Vagina (tissue), 2 donors: ENCODE data around the gene ADARB2. TPM values are rescaled to one million over a fixed set of nuclear protein-coding genes. Genes with fewer than 3 reads are reported as not detected.

ENCODE experiments used
- DNase-seq, 2 donors: peaks; one replicate each; pipeline ENCODE4 v3.0.0-alpha.2; 2017; ENCODE audit errors: extremely low spot score in 2 of 2
- H3K27ac ChIP-seq: fragments of 200-600 bp; sonication (generic); one replicate; pipeline ENCODE4 v1.5.1; 2019
- H3K27me3 ChIP-seq: fragments of 200-600 bp; sonication (generic); one replicate; pipeline ENCODE4 v1.5.1; 2019
- H3K36me3 ChIP-seq, 2 donors: fragments of 200-600 bp; sonication (generic); one replicate each; pipeline ENCODE4 v1.5.1; 2017 to 2019
- H3K4me1 ChIP-seq: fragments of 200-600 bp; sonication (generic); one replicate; pipeline ENCODE4 v1.5.1; 2019
- H3K4me3 ChIP-seq, 2 donors: fragments of 200-600 bp; sonication (generic); 1 replicate in 1 of 2; 2 replicates in 1 of 2; pipeline ENCODE4 v1.5.1; 2016 to 2019
- H3K9me3 ChIP-seq: fragments of 200-600 bp; sonication (generic); one replicate; pipeline ENCODE4 v1.5.1; 2019
- POLR2A ChIP-seq, 2 donors: fragments of 450-650 bp; IDR thresholded peaks; one replicate each; pipeline ENCODE4 v1.6.1; 2017; ENCODE audit warnings: antibody characterized with exemption in 2 of 2, mild to moderate bottlenecking in 2 of 2, moderate library complexity in 2 of 2
- POLR2AphosphoS5 ChIP-seq, 2 donors: sonication (generic); formaldehyde crosslinking; IDR thresholded peaks; one replicate each; pipeline ENCODE4 v1.9.0; 2017; ENCODE audit warnings: antibody characterized with exemption in 2 of 2, mild to moderate bottlenecking in 2 of 2, low read depth in 1 of 2; ENCODE audit not compliant: insufficient read depth in 1 of 2
- intact Hi-C: fragments of 100-400 bp; cut with DNase I; formaldehyde crosslinking; loops from one replicate; pipeline ENCODE4 v1.15.1; 2023
- total RNA-seq: library from RNA; depleted of rRNA; stranded (reverse); fragments of >200 nt; gene quantifications from one replicate; pipeline ENCODE4 v1.2.3, GENCODE V29; 2016
- TF ChIP-seq, protein P1 (sequence below), 3 experiments: fragments of 450-650 bp in 2 of 3; fragments of 200-600 bp in 1 of 3; sonication (generic) in 1 of 3; IDR thresholded peaks; one replicate each; pipeline ENCODE4 v1.5.1; 2017 to 2019; ENCODE audit warnings: antibody characterized with exemption in 3 of 3, mild to moderate bottlenecking in 2 of 3, moderate library complexity in 2 of 3

Gene ADARB2
- total RNA-seq, 1 donor from 2014 or later, result 3.4 TPM

DNA sequence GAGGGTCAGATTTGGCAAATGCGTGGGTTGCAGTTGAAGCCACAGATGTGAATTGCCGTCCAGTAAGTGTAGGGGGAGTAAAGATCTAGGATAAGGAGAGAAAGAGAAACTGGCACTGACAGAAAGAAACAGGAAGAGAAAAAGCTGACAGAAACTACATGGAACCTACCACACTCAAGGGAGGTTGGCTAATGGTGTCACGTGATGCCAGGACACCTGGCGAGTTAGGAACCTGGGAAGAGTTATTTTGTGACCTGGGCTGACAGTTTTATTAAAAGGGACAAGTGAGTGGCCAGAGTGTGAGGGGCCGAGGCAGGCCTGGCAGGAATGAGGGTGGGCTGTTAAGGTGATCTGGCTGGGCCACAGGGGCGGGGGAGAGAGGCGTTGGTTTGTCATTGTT lies 188.7 kb downstream of the ADARB2 start:
- H3K27me3 ChIP-seq, result no peaks in the 10 kb centered on the region
- H3K9me3 ChIP-seq, result no peaks in the 10 kb centered on the region
- H3K4me1 ChIP-seq, result no peaks in the 10 kb centered on the region
- intact Hi-C loops, result no loop called here
- H3K36me3 ChIP-seq, result no peaks in the 10 kb centered on the region
- no peak overlapping the region for H3K4me3 ChIP-seq
- no peak for DNase-seq
- TF ChIP-seq, protein P1, sequence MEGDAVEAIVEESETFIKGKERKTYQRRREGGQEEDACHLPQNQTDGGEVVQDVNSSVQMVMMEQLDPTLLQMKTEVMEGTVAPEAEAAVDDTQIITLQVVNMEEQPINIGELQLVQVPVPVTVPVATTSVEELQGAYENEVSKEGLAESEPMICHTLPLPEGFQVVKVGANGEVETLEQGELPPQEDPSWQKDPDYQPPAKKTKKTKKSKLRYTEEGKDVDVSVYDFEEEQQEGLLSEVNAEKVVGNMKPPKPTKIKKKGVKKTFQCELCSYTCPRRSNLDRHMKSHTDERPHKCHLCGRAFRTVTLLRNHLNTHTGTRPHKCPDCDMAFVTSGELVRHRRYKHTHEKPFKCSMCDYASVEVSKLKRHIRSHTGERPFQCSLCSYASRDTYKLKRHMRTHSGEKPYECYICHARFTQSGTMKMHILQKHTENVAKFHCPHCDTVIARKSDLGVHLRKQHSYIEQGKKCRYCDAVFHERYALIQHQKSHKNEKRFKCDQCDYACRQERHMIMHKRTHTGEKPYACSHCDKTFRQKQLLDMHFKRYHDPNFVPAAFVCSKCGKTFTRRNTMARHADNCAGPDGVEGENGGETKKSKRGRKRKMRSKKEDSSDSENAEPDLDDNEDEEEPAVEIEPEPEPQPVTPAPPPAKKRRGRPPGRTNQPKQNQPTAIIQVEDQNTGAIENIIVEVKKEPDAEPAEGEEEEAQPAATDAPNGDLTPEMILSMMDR (IDR thresholded peaks at IDR 0.05), result no peak
- TF ChIP-seq POLR2A (IDR thresholded peaks at IDR 0.05) (no peak), POLR2AphosphoS5 (IDR thresholded peaks at IDR 0.05; ENCODE audit: insufficient read depth in 1 of 2, low read depth in 1 of 2) (no peak)
- H3K27ac ChIP-seq, result no peak overlapping the region

DNA sequence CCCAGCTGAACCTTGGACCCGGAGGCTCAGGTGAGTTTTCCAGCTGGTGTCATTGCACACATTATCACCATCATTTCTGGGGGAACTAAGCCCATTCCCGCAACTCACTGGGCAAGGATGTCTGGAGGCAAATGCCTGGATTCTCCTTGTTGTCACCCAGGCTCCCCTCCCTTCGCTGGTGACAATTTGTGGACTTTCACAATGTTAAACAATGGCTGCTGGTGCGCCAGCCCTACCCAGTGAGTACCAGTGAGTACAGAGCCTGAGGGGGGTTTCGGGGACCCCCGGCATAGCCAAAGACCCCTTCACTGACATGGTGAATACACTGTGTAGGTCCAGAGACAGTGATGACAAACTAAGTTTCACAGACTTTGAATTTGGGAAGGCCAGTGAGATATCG lies 189.2 kb downstream of the ADARB2 start:
- Histone ChIP-seq H3K4me1 (no peaks in the 10 kb centered on the region), H3K27ac (no peak overlapping the region), H3K9me3 (no peaks in the 10 kb centered on the region), H3K4me3 (no peak overlapping the region), H3K36me3 (no peaks in the 10 kb centered on the region), H3K27me3 (no peaks in the 10 kb centered on the region)
- DNase-seq, result no peak
- TF ChIP-seq POLR2AphosphoS5 (IDR thresholded peaks at IDR 0.05; ENCODE audit: insufficient read depth in 1 of 2, low read depth in 1 of 2), result no peak
- TF ChIP-seq POLR2A (IDR thresholded peaks at IDR 0.05), result no peak
- intact Hi-C loops, result no loop called here

DNA sequence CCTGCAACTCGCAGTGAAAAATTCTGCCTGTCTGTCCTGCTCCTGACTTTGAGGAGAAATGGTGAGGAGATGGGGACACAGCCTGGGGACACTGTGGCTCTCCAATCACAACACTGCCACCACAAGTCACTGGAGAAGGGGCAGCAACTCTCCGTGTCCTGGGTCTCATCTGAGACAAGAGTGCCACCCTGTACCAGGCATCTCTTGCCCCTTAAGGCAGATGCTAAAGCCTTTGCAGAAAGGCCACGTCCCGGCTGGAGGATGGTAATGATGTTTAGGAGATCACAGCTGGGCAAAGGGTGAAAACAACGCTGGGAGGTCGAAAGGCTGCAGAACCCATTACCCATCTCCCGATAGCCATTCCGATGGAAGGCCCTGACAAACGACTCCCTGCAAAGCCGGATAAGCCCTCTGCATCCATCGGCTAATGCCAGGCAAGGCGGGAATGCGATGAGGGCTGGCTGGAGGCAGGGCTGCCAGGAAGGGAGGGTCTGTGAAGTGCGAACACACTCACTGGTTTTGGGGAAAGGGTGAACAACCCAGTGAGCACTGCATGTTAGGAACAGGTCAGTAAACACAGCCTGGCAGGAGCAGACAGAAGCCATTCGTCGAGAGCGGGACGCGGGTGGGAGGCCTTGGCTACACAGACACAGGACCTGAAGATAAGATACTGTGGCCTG lies 190.8 kb downstream of the ADARB2 start:
- Histone ChIP-seq H3K36me3 (no peaks in the 10 kb centered on the region), H3K9me3 (no peaks in the 10 kb centered on the region), H3K27me3 (no peaks in the 10 kb centered on the region), H3K4me3 (no peak overlapping the region), H3K4me1 (no peaks in the 10 kb centered on the region), H3K27ac (no peak overlapping the region)
- TF ChIP-seq POLR2A (IDR thresholded peaks at IDR 0.05), result no peak
- TF ChIP-seq, protein P1 (IDR thresholded peaks at IDR 0.05), result no peak
- no peak for TF ChIP-seq POLR2AphosphoS5 (IDR thresholded peaks at IDR 0.05; ENCODE audit: insufficient read depth in 1 of 2, low read depth in 1 of 2)
- intact Hi-C loops, result no loop called here
- no peak for DNase-seq

DNA sequence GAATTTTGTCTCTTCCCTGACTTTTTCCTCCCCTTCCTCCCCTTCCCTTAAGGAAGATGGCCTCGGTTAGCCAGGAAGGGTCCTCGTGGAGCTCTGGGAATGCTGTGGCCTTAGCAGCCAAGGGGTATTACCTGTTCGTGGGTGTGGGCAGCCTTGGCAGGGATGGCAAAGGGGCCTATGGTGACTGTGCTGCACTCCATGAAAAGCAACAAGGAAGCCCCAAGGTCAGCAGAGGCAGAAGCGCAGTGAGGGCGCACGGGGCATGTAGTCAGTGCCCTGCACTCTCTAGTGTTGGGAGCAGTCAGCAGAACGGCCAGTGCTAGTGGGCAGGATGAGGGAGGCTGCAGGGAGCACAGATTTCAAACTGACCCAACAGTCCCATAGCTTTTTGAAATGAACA lies 191.8 kb downstream of the ADARB2 start:
- no peaks in the 10 kb centered on the region for H3K4me1 ChIP-seq
- H3K27me3 ChIP-seq, result no peaks in the 10 kb centered on the region
- H3K4me3 ChIP-seq, result no peak overlapping the region
- TF ChIP-seq, protein P1 (IDR thresholded peaks at IDR 0.05), result no peak
- TF ChIP-seq POLR2AphosphoS5 (IDR thresholded peaks at IDR 0.05; ENCODE audit: insufficient read depth in 1 of 2, low read depth in 1 of 2) (no peak), POLR2A (IDR thresholded peaks at IDR 0.05) (no peak)
- H3K27ac ChIP-seq, result no peak overlapping the region
- intact Hi-C loops, result no loop called here
- H3K36me3 ChIP-seq, result no peaks in the 10 kb centered on the region
- no peak for DNase-seq
- no peaks in the 10 kb centered on the region for H3K9me3 ChIP-seq

DNA sequence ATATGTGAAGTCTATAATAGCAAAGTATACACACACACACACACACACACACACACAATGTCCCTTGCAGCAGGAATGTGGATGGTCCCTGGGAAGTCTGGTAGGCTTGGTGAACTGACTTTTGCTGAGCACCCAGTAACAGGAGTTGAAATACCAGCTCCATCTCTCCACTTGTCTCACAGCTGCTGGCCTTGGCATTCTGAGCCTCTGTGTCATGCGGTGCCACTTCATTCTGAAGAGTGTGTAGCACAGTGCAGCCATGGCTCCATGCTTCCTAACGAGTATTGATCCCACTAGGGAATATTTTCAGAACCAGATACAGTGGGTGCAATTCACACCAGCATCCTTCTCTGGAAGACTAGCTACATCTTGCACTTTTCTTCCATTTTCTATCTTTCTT lies 192.4 kb downstream of the ADARB2 start:
- H3K4me1 ChIP-seq, result no peaks in the 10 kb centered on the region
- intact Hi-C loops, result no loop called here
- no peaks in the 10 kb centered on the region for H3K36me3 ChIP-seq
- no peaks in the 10 kb centered on the region for H3K9me3 ChIP-seq
- DNase-seq, result no peak
- TF ChIP-seq POLR2A (IDR thresholded peaks at IDR 0.05), result no peak
- TF ChIP-seq, protein P1 (IDR thresholded peaks at IDR 0.05), result no peak
- no peak for TF ChIP-seq POLR2AphosphoS5 (IDR thresholded peaks at IDR 0.05; ENCODE audit: insufficient read depth in 1 of 2, low read depth in 1 of 2)
- no peak overlapping the region for H3K4me3 ChIP-seq
- H3K27ac ChIP-seq, result no peak overlapping the region
- H3K27me3 ChIP-seq, result no peaks in the 10 kb centered on the region
